ENCODE results near the gene METTL17.

DNA sequence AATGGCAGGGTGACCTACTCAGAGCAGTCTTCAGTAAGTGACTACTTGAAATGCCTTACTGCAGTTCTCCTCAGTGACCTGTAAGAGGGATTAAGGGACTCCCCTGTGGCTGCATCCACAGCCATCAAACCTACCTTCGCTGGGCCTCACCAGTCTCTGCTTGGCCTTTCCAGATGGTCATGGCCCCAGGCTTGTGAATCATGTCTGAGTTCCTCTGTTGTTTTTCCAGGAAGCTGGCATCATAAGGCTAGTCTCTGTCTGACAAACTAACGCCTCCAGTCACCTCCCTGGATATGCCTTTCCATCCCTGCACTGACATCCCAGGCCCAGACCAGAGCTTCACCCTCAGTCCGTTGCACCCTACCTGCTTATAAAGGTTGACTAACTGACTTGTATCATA lies 20.4 kb upstream of the METTL17 start:
- TF ChIP-seq, protein P1, sequence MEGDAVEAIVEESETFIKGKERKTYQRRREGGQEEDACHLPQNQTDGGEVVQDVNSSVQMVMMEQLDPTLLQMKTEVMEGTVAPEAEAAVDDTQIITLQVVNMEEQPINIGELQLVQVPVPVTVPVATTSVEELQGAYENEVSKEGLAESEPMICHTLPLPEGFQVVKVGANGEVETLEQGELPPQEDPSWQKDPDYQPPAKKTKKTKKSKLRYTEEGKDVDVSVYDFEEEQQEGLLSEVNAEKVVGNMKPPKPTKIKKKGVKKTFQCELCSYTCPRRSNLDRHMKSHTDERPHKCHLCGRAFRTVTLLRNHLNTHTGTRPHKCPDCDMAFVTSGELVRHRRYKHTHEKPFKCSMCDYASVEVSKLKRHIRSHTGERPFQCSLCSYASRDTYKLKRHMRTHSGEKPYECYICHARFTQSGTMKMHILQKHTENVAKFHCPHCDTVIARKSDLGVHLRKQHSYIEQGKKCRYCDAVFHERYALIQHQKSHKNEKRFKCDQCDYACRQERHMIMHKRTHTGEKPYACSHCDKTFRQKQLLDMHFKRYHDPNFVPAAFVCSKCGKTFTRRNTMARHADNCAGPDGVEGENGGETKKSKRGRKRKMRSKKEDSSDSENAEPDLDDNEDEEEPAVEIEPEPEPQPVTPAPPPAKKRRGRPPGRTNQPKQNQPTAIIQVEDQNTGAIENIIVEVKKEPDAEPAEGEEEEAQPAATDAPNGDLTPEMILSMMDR (IDR thresholded peaks at IDR 0.05; ENCODE audit: insufficient read depth, low read length), result no peak
- TF ChIP-seq POLR2AphosphoS5 (IDR thresholded peaks at IDR 0.05; ENCODE audit: low read depth), result no peak
- TF ChIP-seq, protein P2, sequence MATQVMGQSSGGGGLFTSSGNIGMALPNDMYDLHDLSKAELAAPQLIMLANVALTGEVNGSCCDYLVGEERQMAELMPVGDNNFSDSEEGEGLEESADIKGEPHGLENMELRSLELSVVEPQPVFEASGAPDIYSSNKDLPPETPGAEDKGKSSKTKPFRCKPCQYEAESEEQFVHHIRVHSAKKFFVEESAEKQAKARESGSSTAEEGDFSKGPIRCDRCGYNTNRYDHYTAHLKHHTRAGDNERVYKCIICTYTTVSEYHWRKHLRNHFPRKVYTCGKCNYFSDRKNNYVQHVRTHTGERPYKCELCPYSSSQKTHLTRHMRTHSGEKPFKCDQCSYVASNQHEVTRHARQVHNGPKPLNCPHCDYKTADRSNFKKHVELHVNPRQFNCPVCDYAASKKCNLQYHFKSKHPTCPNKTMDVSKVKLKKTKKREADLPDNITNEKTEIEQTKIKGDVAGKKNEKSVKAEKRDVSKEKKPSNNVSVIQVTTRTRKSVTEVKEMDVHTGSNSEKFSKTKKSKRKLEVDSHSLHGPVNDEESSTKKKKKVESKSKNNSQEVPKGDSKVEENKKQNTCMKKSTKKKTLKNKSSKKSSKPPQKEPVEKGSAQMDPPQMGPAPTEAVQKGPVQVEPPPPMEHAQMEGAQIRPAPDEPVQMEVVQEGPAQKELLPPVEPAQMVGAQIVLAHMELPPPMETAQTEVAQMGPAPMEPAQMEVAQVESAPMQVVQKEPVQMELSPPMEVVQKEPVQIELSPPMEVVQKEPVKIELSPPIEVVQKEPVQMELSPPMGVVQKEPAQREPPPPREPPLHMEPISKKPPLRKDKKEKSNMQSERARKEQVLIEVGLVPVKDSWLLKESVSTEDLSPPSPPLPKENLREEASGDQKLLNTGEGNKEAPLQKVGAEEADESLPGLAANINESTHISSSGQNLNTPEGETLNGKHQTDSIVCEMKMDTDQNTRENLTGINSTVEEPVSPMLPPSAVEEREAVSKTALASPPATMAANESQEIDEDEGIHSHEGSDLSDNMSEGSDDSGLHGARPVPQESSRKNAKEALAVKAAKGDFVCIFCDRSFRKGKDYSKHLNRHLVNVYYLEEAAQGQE (IDR thresholded peaks at IDR 0.05; ENCODE audit: insufficient replicate concordance, low read depth), result no peak
